NCI-H146 treated with DMSO at 0.1 percent for 48 hours (cell line): Measurements from ENCODE around the gene SUCLG1.
A peak's percentile ranks its signal among the peaks of the same experiment; 100 is the strongest.
"Not testable (repeated sequence)": the region's sequence is repeated elsewhere in the genome, so short reads cannot be mapped to it uniquely, and the experiment has no call there.

Source experiments
- DNase-seq: peaks from one replicate; lab custom pipeline; 2025; ENCODE audit not compliant: unreplicated experiment; lab: John Stamatoyannopoulos, UW

SUCLG1 gene

GRCh38 chr2:84459018-84459943, at the start of gene SUCLG1:
TSS of gene SUCLG1 (minus strand) at chr2:84459280. CDS start at chr2:84459269, 11 bp downstream.
- peak; percentile 86 for DNase-seq

GRCh38 chr2:84498150-84498799, 39.2 kb upstream of the SUCLG1 start:
- no peak for DNase-seq

- DNase-seq = no peak
Observed at GRCh38 chr2:84497285-84497684, 38.2 kb upstream of the SUCLG1 start.

- DNase-seq = no peak
Observed at GRCh38 chr2:84496386-84496785, 37.3 kb upstream of the SUCLG1 start.

GRCh38 chr2:84495539-84496146, 36.6 kb upstream of the SUCLG1 start:
- DNase-seq = peak; percentile 11

- DNase-seq = no peak
Observed at GRCh38 chr2:84494070-84494469, 35.0 kb upstream of the SUCLG1 start.

GRCh38 chr2:84493514-84493913, 34.4 kb upstream of the SUCLG1 start:
- no peak for DNase-seq

- no peak for DNase-seq
Observed at GRCh38 chr2:84492571-84492970, 33.5 kb upstream of the SUCLG1 start.

GRCh38 chr2:84491741-84492140, 32.7 kb upstream of the SUCLG1 start:
- DNase-seq = no peak

- DNase-seq = no peak
Observed at GRCh38 chr2:84491256-84491655, 32.2 kb upstream of the SUCLG1 start.

GRCh38 chr2:84487298-84487996, 28.4 kb upstream of the SUCLG1 start:
- DNase-seq = no peak

- DNase-seq = no peak
Observed at GRCh38 chr2:84486441-84487115, 27.5 kb upstream of the SUCLG1 start.

- DNase-seq = no peak
Observed at GRCh38 chr2:84483320-84483719, 24.2 kb upstream of the SUCLG1 start.

- no peak for DNase-seq
Observed at GRCh38 chr2:84482603-84483002, 23.5 kb upstream of the SUCLG1 start.

GRCh38 chr2:84481702-84482101, 22.6 kb upstream of the SUCLG1 start:
- DNase-seq = no peak

GRCh38 chr2:84478867-84479266, 19.8 kb upstream of the SUCLG1 start:
- DNase-seq = no peak

- DNase-seq = no peak
Observed at GRCh38 chr2:84477886-84478285, 18.8 kb upstream of the SUCLG1 start.

GRCh38 chr2:84474176-84474575, 15.1 kb upstream of the SUCLG1 start:
- no peak for DNase-seq

- no peak for DNase-seq
Observed at GRCh38 chr2:84472856-84473565, 13.9 kb upstream of the SUCLG1 start.

GRCh38 chr2:84472423-84472822, 13.3 kb upstream of the SUCLG1 start:
- not testable (repeated sequence) for DNase-seq
